HCEC 1CT (cell line): ENCODE measurements around the gene XXYLT1.
"Not testable (repeated sequence)": the region's sequence is repeated elsewhere in the genome, so short reads cannot be mapped to it uniquely, and the experiment has no call there.

ENCODE experiments used
- DNase-seq: peaks from one replicate; pipeline ENCODE4 v3.0.0-alpha.2; 2017

The XXYLT1 gene

GRCh38 chr3:195224156-195224979 is 46.6 kb downstream of the XXYLT1 start:
- DNase-seq, result no peak

- DNase-seq, result no peak
Measured at GRCh38 chr3:195221876-195222617, 48.9 kb downstream of the XXYLT1 start.

DNA sequence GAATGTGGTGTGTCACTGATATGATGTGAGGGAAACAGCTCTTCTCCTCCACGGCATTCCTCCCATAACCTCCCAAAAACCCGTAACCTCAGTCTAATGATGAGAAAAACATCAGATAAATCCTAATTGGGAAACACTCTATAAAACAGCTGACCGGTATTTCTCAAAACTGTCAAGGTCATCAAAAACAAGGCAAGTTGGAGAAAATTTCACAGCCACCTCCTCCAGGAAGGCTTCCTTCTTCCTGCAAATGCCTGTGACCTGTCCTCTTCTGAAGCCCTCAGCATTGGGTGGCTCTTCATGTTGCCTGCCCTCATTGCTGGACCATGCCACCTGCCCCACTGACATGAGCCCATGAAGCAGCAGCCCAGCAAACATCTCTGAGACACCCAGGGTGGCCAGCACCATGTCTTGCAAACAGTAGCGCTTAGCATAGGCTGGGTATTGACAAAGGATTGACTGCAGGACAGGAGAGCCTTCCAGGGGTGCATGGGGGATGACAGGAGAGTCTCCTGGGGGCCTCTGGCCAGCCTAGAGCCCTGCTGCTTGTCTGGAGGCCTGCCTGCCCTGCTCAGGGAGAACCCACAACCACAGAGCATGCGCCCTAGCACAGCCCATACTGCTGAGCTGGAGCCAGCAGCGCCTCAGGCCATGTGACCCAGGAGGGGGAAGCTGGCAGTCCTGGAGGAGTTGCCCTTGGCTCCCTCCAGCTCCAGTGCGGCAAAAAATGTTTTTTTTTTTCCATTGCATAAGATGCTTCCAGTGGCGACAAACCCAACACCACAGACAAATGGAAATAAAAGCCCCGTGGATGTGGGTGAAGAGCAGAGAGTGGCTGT is 49.7 kb downstream of the XXYLT1 start:
- DNase-seq, result no peak

DNA sequence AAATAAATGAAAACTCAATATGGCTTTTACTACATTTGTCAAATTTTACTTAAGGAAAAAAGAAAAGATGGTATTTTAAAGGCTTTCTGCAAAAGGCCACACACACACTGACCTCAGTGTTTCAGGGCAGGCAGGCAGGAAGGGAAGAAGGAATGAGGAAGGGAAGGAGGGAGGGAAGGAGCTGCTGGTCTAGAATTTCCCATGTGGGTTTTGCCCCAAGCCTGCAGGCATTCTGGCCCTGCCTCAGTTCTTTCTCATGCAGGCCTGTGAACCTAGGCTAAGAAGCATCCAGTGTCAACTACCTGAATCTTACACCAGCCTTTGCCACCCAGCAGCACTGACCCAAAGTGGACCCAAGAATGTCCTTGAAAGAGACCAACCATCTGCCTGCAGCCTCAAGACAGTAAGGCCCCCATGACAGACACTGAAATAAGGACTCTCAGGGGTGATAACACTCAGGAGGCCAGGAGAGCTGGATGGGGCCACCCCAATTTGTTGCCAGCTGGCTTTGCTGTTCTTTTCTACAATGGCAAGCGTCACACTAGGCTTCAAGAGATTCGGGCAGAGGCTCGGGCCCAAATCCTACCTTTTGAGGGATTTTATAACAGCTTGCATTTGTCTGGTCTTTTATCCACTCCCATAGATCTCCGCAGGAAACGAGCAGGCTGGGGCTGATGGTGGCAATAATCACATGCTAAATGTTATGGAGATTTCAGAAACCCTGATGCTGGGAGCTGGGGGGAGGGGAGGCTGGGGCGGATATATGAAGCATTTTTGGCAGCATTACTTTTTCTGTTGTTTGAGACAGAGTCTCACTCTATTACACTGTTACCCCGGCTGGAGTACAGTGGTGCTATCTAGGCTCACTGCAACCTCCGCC is 51.4 kb downstream of the XXYLT1 start:
- DNase-seq, result no peak

GRCh38 chr3:195218331-195218730 is 52.6 kb downstream of the XXYLT1 start:
- DNase-seq, result not testable (repeated sequence)

DNA sequence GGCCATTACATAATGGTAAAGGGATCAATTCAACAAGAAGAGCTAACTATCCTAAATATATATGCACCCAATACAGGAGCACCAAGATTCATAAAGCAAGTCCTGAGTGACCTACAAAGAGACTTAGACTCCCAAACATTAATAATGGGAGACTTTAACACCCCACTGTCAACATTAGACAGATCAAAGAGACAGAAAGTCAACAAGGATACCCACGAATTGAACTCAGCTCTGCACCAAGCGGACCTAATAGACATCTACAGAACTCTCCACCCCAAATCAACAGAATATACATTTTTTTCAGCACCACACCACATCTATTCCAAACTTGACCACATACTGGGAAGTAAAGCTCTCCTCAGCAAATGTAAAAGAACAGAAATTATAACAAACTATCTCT is 55.4 kb downstream of the XXYLT1 start:
- not testable (repeated sequence) for DNase-seq

- no peak for DNase-seq
Measured at GRCh38 chr3:195214381-195214780, 56.6 kb downstream of the XXYLT1 start.

- no peak for DNase-seq
Measured at GRCh38 chr3:195213639-195214315, 57.2 kb downstream of the XXYLT1 start.

DNA sequence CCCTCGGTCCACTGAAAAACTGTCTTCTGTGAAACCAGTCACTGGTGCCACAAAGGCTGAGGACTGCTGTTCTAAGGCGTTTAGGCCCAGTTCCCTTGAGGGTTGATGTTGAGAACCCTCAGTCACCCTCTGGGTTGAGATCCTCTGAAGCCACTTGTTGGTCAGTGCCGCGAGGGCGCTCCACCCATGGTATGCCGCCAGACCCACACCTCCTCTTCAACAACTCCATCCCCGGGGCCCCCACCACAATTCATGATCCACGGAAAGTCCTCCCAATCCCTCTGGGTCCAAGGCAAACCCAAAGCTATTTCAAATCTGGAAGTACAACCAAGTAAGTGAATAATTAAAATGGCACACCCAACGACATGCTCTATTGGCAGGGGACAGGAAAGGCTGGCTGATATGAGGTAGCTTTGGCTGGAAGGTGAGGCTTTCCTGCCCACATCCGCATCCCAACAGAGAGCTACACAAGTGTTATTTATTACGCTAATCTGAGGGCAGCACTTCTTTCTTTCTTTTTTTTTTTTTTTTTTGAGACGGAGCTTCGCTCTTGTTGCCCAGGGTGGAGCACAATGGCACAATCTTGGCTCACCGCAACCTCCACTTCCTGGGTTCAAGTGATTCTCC is 58.1 kb downstream of the XXYLT1 start:
- no peak for DNase-seq

GRCh38 chr3:195212033-195212748 is 58.8 kb downstream of the XXYLT1 start:
- no peak for DNase-seq

- peak; percentile 67 for DNase-seq
Measured at GRCh38 chr3:195210266-195210973, 60.5 kb downstream of the XXYLT1 start.

GRCh38 chr3:195209847-195210265 is 61.1 kb downstream of the XXYLT1 start:
- peak; percentile 50 for DNase-seq

- no peak for DNase-seq
Measured at GRCh38 chr3:195209083-195209846, 61.7 kb downstream of the XXYLT1 start.

- DNase-seq, result no peak
Measured at GRCh38 chr3:195208631-195209030, 62.3 kb downstream of the XXYLT1 start.

GRCh38 chr3:195208183-195208582 is 62.8 kb downstream of the XXYLT1 start:
- no peak for DNase-seq

DNA sequence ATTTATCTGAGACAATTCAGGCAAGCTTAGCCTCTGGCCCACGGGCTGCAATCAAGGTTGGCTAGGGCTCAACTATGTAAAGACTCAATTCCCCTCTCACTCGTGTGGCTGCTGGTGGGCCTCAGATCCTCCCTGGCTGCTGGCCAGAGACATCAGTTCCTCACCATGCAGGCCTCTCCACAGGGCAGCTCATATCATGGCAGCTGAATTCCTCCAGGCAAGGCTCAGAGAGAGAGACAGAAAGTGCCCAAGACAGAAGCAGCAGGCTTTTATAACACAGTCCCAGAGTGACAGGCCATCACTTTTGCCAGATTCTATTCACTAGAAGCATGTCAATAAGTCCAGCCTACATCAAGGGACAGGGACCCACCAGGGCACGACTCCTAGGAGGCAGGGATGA is 63.2 kb downstream of the XXYLT1 start:
- DNase-seq, result no peak

- DNase-seq, result no peak
Measured at GRCh38 chr3:195207056-195207455, 63.9 kb downstream of the XXYLT1 start.

DNA sequence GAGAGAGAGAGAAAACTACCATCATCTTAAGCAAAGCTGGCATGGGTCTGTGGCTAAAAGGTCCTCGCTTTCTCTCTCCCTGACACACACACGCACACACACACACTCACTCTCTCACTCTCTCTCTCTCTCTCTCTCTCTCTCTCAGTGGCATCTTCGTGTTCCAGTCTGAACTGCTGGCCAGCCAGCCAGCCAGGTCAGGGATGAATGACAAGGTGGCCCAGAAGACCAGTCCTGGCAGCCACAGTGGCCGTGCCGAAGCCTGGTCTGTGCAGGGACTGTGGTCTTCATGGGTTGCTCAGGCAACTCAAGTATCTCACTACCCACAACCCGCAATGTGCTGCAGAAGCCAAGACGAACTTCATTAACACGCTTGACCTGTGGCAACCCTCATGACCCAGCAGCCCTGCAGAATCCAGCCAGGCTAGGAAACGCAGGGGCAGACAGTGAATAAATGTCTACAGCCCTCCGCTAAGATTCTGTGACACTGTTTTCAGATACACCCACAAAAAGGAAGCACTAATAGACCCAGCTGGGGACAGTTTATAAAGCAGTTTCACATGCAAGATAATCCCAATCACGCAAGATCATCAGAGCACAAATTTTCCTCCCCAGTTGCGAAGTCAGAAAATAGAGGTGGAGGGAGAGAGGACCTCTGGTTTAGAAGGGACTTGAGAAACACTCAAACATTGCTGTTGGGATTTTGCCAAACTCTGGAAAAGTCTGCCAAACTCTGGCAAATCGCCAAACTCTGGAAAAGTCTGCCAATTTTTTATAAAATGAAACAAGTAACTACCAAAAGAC is 66.4 kb downstream of the XXYLT1 start:
- no peak for DNase-seq
